OCI-LY1 (cell line): Measurements from ENCODE around the gene IMPG2.

Experiments used
- H2AFZ ChIP-seq: fragments of 200-600 bp; sonication (generic), shearing (Covaris generic); 2 replicates; pipeline ENCODE4 v1.6.0; 2014; ENCODE audit warnings: antibody characterized with exemption, mild to moderate bottlenecking, low read length
- H3F3A ChIP-seq: fragments of 200-600 bp; sonication (generic), shearing (Covaris generic); 2 replicates; pipeline ENCODE4 v1.6.0; 2014; ENCODE audit warnings: mild to moderate bottlenecking, antibody characterized with exemption, low read length, moderate library complexity; ENCODE audit not compliant: insufficient read depth
- H3K27ac ChIP-seq: fragments of 200-600 bp; sonication (generic); 2 replicates; pipeline ENCODE4 v1.5.1; 2014; ENCODE audit warnings: low read length, mixed run types, mild to moderate bottlenecking, low read depth; ENCODE audit not compliant: poor library complexity, severe bottlenecking
- H3K27me3 ChIP-seq: fragments of 200-600 bp; sonication (generic); 2 replicates; pipeline ENCODE4 v1.6.0; 2014; ENCODE audit warnings: antibody characterized with exemption, mild to moderate bottlenecking, low read length, moderate library complexity; ENCODE audit not compliant: insufficient read depth
- H3K36me3 ChIP-seq: fragments of 200-600 bp; sonication (generic); 2 replicates; pipeline ENCODE4 v1.6.1; 2014; ENCODE audit warnings: mild to moderate bottlenecking, antibody characterized with exemption, low read length, moderate library complexity, mixed read lengths; ENCODE audit not compliant: insufficient read depth
- H3K4me1 ChIP-seq: fragments of 200-600 bp; sonication (generic); 2 replicates; pipeline ENCODE4 v1.5.1; 2014; ENCODE audit warnings: mild to moderate bottlenecking, low read length, moderate library complexity; ENCODE audit not compliant: insufficient read depth, severe bottlenecking
- H3K4me2 ChIP-seq: fragments of 200-600 bp; sonication (generic), shearing (Covaris generic); 2 replicates; pipeline ENCODE4 v1.6.1; 2014; ENCODE audit warnings: low read length
- H3K4me3 ChIP-seq: fragments of 200-600 bp; sonication (generic); 2 replicates; pipeline ENCODE4 v1.5.1; 2014; ENCODE audit warnings: low read length, low read depth, mild to moderate bottlenecking, mixed read lengths; ENCODE audit not compliant: poor library complexity, severe bottlenecking
- H3K79me2 ChIP-seq: fragments of 200-600 bp; shearing (Covaris generic); 2 replicates; pipeline ENCODE4 v1.6.1; 2016; ENCODE audit warnings: mixed run types, low read length, mixed read lengths; ENCODE audit not compliant: insufficient read depth
- H3K9ac ChIP-seq: fragments of 200-600 bp; sonication (generic), shearing (Covaris generic); 2 replicates; pipeline ENCODE4 v1.6.1; 2014; ENCODE audit warnings: mild to moderate bottlenecking, low read length, mixed read lengths
- H3K9me2 ChIP-seq: fragments of 200-600 bp; sonication (generic), shearing (Covaris generic); 2 replicates; pipeline ENCODE4 v1.6.1; 2014; ENCODE audit warnings: low read depth, mild to moderate bottlenecking, low read length, mixed read lengths
- H3K9me3 ChIP-seq: fragments of 200-600 bp; shearing (Covaris generic); 2 replicates; pipeline ENCODE4 v1.6.1; 2014; ENCODE audit warnings: low read length, mixed read lengths
- H4K20me1 ChIP-seq: fragments of 200-600 bp; sonication (generic), shearing (Covaris generic); 2 replicates; pipeline ENCODE4 v1.6.0; 2016; ENCODE audit warnings: mild to moderate bottlenecking, low read length; ENCODE audit not compliant: insufficient read depth
- EZH2 ChIP-seq: fragments of 200-600 bp; sonication (generic), shearing (Covaris generic); IDR thresholded peaks from 2 replicates; pipeline ENCODE4 v1.8.0; 2017; ENCODE audit warnings: borderline replicate concordance, mixed run types, mild to moderate bottlenecking, antibody characterized with exemption, low read length, moderate library complexity, mixed read lengths
- TF ChIP-seq, protein P1 (sequence below): fragments of 200-600 bp; sonication (generic), shearing (Covaris generic); IDR thresholded peaks from 2 replicates; pipeline ENCODE4 v1.5.1; 2017; ENCODE audit warnings: mild to moderate bottlenecking, antibody characterized with exemption, low read length, moderate library complexity, mixed read lengths

The IMPG2 gene

DNA sequence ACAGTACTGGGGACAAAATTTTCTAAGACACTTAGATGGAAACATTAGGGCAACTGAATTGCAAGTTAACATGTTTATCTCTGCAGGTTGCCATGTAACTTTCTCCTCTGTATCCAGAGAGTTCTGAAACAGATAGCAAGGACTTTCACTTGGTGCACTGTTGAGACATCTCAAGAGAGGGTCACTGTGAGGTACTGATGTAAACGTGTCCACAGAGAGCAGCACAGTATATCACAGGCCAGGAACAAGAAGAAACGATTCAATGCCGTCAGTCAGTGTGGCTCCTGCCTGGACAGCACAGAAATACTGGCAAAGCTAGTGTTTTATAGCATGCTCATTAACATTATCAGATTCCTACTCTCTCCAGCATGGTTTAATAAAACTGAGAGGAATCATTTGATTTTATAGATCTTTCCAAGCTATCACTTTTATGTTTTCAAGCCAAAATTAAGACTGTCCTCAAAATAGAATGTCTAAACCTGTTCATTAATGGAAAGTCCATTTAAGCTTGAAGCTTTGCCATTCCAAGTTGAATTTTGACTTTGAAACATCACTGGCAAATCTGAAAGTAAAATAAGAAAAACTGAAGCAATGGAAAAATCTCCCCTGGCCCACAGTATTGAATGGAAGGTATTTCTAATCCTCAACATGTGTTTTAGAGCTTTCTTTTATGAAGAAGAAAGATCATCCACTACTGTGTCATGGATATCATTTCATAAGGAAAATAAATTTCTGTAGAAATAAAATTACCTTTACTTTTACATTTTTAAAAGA lies 102.7 kb downstream of the IMPG2 start:
- H3K4me3 ChIP-seq, result no peak overlapping the region
- no peaks in the 10 kb centered on the region for H3K36me3 ChIP-seq
- H3K79me2 ChIP-seq, result no peaks in the 10 kb centered on the region
- 0 out of 2 replicates have a peak, but pooled peaks cover 7% of the 10 kb centered on the region for H3K9me3 ChIP-seq
- H3K9ac ChIP-seq, result no peak overlapping the region
- TF ChIP-seq EZH2, result no peak
- TF ChIP-seq, protein P1, sequence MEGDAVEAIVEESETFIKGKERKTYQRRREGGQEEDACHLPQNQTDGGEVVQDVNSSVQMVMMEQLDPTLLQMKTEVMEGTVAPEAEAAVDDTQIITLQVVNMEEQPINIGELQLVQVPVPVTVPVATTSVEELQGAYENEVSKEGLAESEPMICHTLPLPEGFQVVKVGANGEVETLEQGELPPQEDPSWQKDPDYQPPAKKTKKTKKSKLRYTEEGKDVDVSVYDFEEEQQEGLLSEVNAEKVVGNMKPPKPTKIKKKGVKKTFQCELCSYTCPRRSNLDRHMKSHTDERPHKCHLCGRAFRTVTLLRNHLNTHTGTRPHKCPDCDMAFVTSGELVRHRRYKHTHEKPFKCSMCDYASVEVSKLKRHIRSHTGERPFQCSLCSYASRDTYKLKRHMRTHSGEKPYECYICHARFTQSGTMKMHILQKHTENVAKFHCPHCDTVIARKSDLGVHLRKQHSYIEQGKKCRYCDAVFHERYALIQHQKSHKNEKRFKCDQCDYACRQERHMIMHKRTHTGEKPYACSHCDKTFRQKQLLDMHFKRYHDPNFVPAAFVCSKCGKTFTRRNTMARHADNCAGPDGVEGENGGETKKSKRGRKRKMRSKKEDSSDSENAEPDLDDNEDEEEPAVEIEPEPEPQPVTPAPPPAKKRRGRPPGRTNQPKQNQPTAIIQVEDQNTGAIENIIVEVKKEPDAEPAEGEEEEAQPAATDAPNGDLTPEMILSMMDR, result no peak
- H3K27me3 ChIP-seq, result no peaks in the 10 kb centered on the region
- H3F3A ChIP-seq, result no peaks in the 10 kb centered on the region
- peak overlapping the region; percentile 12; the same call in 1 of the 2 replicates for H3K4me2 ChIP-seq
- H3K9me2 ChIP-seq, result no peaks in the 10 kb centered on the region
- peaks cover 24% of the 10 kb centered on the region for H3K4me1 ChIP-seq
- H3K27ac ChIP-seq, result peak overlapping the region; percentile 42
- no peak overlapping the region for H2AFZ ChIP-seq
- H4K20me1 ChIP-seq, result no peaks in the 10 kb centered on the region

DNA sequence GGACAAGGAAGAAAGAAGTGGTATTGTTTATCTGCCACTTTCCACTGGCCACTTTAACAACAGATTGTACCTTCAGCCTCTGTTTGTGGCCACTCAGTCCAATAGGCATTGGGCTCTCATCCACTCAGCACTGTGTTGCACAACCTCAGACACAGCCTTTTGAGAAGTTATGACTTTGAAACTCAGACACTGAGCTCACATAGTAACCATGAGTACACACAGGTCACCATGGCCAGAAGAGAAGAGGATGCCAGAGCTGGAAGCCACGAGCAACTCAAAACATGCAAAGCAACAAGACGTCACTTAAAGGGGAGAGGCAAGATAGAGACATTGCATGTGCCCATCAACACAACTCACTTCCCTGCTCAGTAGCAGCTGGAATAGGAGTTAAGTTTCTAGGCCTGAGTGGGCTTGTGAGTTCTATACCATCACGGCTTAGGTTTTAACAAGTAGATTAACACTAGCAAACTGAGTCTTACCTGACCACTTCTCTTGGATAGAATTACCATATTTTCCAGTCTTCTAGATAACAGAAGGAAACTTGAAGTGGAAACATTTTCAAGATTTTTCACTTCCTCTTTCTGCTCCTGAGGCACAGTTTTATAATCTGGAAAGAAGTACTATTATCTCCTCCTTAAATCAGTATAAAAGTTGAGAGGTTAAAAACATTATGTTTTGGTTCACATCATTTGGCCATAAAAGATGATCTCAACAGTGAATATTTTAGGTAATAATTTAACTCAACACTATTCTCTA lies 103.5 kb downstream of the IMPG2 start:
- Histone ChIP-seq H3K9me2 (no peaks in the 10 kb centered on the region), H3K4me1 (peaks cover 24% of the 10 kb centered on the region), H3K9me3 (0 out of 2 replicates have a peak, but pooled peaks cover 7% of the 10 kb centered on the region), H3K4me3 (no peak overlapping the region), H3F3A (no peaks in the 10 kb centered on the region), H3K27ac (peak overlapping the region; percentile 42), H4K20me1 (no peaks in the 10 kb centered on the region), H3K27me3 (no peaks in the 10 kb centered on the region), H3K9ac (no peak overlapping the region), H3K79me2 (no peaks in the 10 kb centered on the region), H3K36me3 (no peaks in the 10 kb centered on the region), H2AFZ (no peak overlapping the region), H3K4me2 (peak overlapping the region; percentile 8; the same call in 1 of the 2 replicates)
- no peak for TF ChIP-seq EZH2
- TF ChIP-seq, protein P1, result no peak

DNA sequence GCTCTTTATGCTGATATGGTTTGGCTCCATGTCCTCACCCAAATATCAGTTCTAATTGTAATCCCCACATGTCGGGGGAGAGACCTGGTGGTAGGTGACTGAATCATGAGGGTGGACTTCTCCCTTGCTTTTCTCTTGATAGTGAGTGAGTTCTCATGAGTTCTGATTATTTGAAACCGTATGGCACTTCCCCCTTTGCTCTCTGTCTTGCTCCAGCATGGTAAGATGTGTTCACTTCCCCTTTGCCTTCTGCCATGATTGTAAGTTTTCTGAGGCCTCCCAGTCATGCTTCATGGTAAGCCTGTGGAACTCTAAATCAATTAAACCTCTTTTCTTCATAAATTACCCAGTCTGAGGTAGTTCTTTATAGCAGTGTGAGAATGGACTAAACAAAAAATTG lies 107.6 kb downstream of the IMPG2 start:
- no peaks in the 10 kb centered on the region for H3K27me3 ChIP-seq
- H3K9me3 ChIP-seq, result 0 out of 2 replicates have a peak, but pooled peaks cover 4% of the 10 kb centered on the region
- no peaks in the 10 kb centered on the region for H3K79me2 ChIP-seq
- no peaks in the 10 kb centered on the region for H3F3A ChIP-seq
- no peaks in the 10 kb centered on the region for H4K20me1 ChIP-seq
- no peaks in the 10 kb centered on the region for H3K9me2 ChIP-seq
- H3K4me2 ChIP-seq, result no peak overlapping the region
- peaks cover 18% of the 10 kb centered on the region for H3K4me1 ChIP-seq
- TF ChIP-seq, protein P1, result no peak
- TF ChIP-seq EZH2, result no peak
- H3K9ac ChIP-seq, result no peak overlapping the region
- 0 out of 2 replicates have a peak overlapping the region, but pooled peaks have one; percentile 34 for H2AFZ ChIP-seq
- H3K27ac ChIP-seq, result no peak overlapping the region
- no peaks in the 10 kb centered on the region for H3K36me3 ChIP-seq
- H3K4me3 ChIP-seq, result no peak overlapping the region
